Upper lobe of right lung (tissue), 1 donor: ENCODE results near the gene VSTM2B. TPM values are rescaled to one million over a fixed set of nuclear protein-coding genes. Genes with fewer than 3 reads are reported as not detected.

Experiments used
- ATAC-seq: fragments of 200-7000 bp; cut with Tn5 transposase; one replicate; pipeline ENCODE4 v1.9.1; 2020; ENCODE audit warnings: mild to moderate bottlenecking, moderate library complexity
- DNase-seq: peaks from one replicate; pipeline ENCODE4 v3.0.0-alpha.2; 2020
- H3K27ac ChIP-seq: fragments of 200-600 bp; one replicate; pipeline ENCODE4 v1.8.0; 2022
- H3K27me3 ChIP-seq: fragments of 200-600 bp; one replicate; pipeline ENCODE4 v1.8.0; 2022; ENCODE audit warnings: mild to moderate bottlenecking
- H3K36me3 ChIP-seq: fragments of 200-600 bp; one replicate; pipeline ENCODE4 v1.8.0; 2022
- H3K4me1 ChIP-seq: fragments of 200-600 bp; one replicate; pipeline ENCODE4 v1.8.0; 2022
- H3K4me3 ChIP-seq: fragments of 200-600 bp; one replicate; pipeline ENCODE4 v1.8.0; 2022; ENCODE audit warnings: mild to moderate bottlenecking
- H3K9me3 ChIP-seq: fragments of 200-600 bp; one replicate; pipeline ENCODE4 v1.8.0; 2022
- CTCF ChIP-seq: fragments of 200-600 bp; IDR thresholded peaks from one replicate; pipeline ENCODE4 v1.8.0; 2022; ENCODE audit warnings: antibody characterized with exemption
- intact Hi-C: fragments of 100-400 bp; cut with DNase I; formaldehyde crosslinking; loops from one replicate; pipeline ENCODE4 v1.11.0; 2022
- total RNA-seq: library from RNA; stranded (reverse); fragmentation: NEBNext Ultra II Directional; extraction: Animal tissue kit (Norgen Biotek cat#: 25700); gene quantifications from one replicate; pipeline ENCODE4 v1.2.1, GENCODE V29; 2021
- donor health status: DM: no; HTN: yes; CAD: no; lungs with severe emphysema.

VSTM2B gene
- total RNA-seq, 1 donor from 2014 or later: not detected

GRCh38 chr19:29535214-29535831 is 9.5 kb downstream of the VSTM2B start:
- H3K27me3 ChIP-seq: peaks cover 44% of the 10 kb centered on the region
- TF ChIP-seq CTCF: no peak
- no peak overlapping the region for H3K4me3 ChIP-seq
- H3K27ac ChIP-seq: no peak overlapping the region
- DNase-seq: peak; percentile 29
- H3K4me1 ChIP-seq: no peaks in the 10 kb centered on the region
- no peak for ATAC-seq
- intact Hi-C loops: no loop called here
- no peaks in the 10 kb centered on the region for H3K9me3 ChIP-seq
- H3K36me3 ChIP-seq: no peaks in the 10 kb centered on the region

- Histone ChIP-seq H3K9me3 (no peaks in the 10 kb centered on the region), H3K27ac (no peak overlapping the region), H3K4me3 (no peak overlapping the region), H3K36me3 (no peaks in the 10 kb centered on the region), H3K4me1 (no peaks in the 10 kb centered on the region), H3K27me3 (peaks cover 42% of the 10 kb centered on the region)
- DNase-seq (peak; percentile 33), ATAC-seq (no peak)
- no peak for TF ChIP-seq CTCF
- intact Hi-C loops: no loop called here
These were observed 10.3 kb downstream of the VSTM2B start for GRCh38 chr19:29535984-29536508.

- peak; percentile 35 for DNase-seq
- intact Hi-C loops: no loop called here
These were observed 11.4 kb downstream of the VSTM2B start for GRCh38 chr19:29537181-29537580.

GRCh38 chr19:29537601-29538000 is 11.8 kb downstream of the VSTM2B start:
- peaks cover 27% of the 10 kb centered on the region for H3K27me3 ChIP-seq
- no peaks in the 10 kb centered on the region for H3K9me3 ChIP-seq
- DNase-seq (peak; percentile 30), ATAC-seq (no peak)
- H3K4me1 ChIP-seq: no peaks in the 10 kb centered on the region
- H3K36me3 ChIP-seq: no peaks in the 10 kb centered on the region
- no peak overlapping the region for H3K4me3 ChIP-seq
- intact Hi-C loops: no loop called here
- H3K27ac ChIP-seq: no peak overlapping the region
- TF ChIP-seq CTCF: no peak

More at GRCh38 chr19:29537181-29537580, 11.4 kb downstream of the VSTM2B start:
- Histone ChIP-seq H3K27ac (no peak overlapping the region), H3K4me1 (no peaks in the 10 kb centered on the region), H3K4me3 (no peak overlapping the region), H3K27me3 (peaks cover 31% of the 10 kb centered on the region), H3K9me3 (no peaks in the 10 kb centered on the region), H3K36me3 (no peaks in the 10 kb centered on the region)
- no peak for ATAC-seq
- no peak for TF ChIP-seq CTCF

GRCh38 chr19:29538146-29538545 is 12.4 kb downstream of the VSTM2B start:
- TF ChIP-seq CTCF: no peak
- ATAC-seq (no peak), DNase-seq (no peak)
- peaks cover 21% of the 10 kb centered on the region for H3K27me3 ChIP-seq
- no peaks in the 10 kb centered on the region for H3K4me1 ChIP-seq
- H3K36me3 ChIP-seq: no peaks in the 10 kb centered on the region
- intact Hi-C loops: no loop called here
- no peaks in the 10 kb centered on the region for H3K9me3 ChIP-seq
- no peak overlapping the region for H3K27ac ChIP-seq
- no peak overlapping the region for H3K4me3 ChIP-seq
